Lung microvascular endothelial cell (primary cell): ENCODE data around the gene SCNM1. TPM values are rescaled to one million over a fixed set of nuclear protein-coding genes. Genes with fewer than 3 reads are reported as not detected.

Experiments
- DNase-seq, 2 donors: peaks; one replicate each; pipeline versions ENCODE4 v3.0.0 to v3.0.0-alpha.2; 2010; ENCODE audit warnings: low read depth in 2 of 2
- total RNA-seq: library from RNA; depleted of rRNA; stranded (reverse); fragments of >200 nt; gene quantifications from 2 replicates; pipeline ENCODE4 v1.2.1, GENCODE V29; 2014

SCNM1 gene
- total RNA-seq = 16.3 and 26.8 TPM in 2 replicates

DNA sequence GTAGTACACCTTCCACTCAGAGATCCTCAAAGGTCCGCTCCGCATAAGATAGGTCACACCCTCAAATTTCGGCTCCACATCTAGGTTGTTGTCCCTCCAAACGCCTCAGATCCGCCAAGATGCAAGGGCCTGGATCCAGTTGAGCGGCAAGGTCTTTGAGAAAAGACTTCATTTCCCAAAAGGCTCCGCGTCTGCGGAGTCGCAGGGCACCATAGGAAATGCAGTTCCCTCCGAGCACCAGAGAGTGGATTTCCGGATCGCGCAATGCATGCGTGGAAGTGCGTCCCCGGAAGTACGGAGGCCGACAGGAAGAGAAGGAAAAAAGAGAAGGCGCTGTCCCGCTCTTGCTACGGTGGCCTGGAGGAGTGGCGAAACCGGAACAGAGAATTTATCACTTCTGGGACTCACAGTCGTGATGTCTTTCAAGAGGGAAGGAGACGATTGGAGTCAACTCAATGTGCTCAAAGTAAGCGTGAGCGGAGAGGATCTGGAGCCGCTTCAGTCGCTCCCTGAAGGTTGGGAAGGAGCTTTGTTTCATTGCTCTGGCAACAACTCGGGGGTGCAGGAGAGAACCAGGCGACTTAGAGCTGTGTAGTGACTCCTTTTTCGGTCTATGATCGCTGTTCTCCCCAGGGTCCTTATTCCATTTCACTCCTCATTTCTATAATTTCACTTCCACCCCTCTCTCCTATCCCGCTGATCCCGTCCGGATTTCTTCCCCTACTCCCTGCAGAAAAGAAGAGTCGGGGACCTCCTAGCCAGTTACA is at the start of gene SCNM1, which contains the start of gene LYSMD1:
Gene SCNM1 (plus strand): TSS at position 407 of the 767 bp plus-strand sequence. CDS start 9 bp downstream, at position 416.
Gene LYSMD1 (minus strand): TSS at position 165 of the 767 bp plus-strand sequence. CDS start 644 bp downstream, outside the sequence.
- DNase-seq = peak; percentile 97 to 99

- peak in 1 of 2 donors; percentile 27 for DNase-seq
Observed at GRCh38 chr1:151124763-151125403, 41.1 kb upstream of the SCNM1 start.

- no peak for DNase-seq
Observed at GRCh38 chr1:151128800-151129199, 37.1 kb upstream of the SCNM1 start.

- peak; percentile 77 to 93 for DNase-seq
Observed at GRCh38 chr1:151130987-151131586, 34.9 kb upstream of the SCNM1 start.

GRCh38 chr1:151131701-151132334 is 34.1 kb upstream of the SCNM1 start:
- no peak for DNase-seq

- DNase-seq = no peak
Observed at GRCh38 chr1:151132335-151133017, 33.5 kb upstream of the SCNM1 start.

DNA sequence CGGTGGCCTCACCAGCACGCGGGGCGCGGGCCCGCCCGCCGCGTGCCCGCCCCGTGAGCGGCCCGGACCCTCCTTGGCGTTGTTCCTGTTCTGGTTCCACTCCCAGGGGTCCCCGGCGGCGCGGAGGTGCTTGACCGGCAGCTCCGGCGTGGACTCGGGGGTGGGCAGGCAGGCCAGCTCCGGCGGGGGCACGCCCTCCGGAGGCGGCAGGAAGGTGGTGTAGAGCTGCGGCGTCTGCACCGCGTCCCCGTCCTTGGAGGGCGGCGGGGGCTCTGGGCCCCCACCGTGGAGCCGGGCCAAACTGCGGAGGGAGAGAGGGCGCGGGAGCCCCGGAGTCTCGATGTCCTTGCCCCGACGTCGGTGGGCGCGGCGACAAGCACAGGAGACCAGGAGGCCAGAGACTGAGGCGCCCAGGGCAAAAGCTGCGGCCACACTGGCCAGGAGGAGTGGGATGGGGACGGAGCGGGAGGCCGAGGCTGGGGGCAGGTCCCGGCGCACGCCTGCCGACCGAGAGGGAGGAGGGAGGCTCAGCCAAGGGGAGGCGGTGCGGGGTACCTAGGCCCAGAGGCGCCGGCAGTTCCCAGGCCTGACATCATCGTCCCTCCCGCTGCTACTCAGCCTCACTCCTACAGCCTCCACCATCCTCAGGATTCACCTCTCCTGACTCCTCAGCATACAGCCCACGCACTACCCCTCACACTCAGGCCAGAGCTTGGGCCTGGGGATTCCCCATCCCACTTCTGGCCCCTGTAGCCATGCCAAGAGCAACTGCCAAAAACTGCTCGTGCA is 32.7 kb upstream of the SCNM1 start:
- DNase-seq = no peak

GRCh38 chr1:151134396-151134795 is 31.5 kb upstream of the SCNM1 start:
- DNase-seq = peak in 1 of 2 donors; percentile 66

DNA sequence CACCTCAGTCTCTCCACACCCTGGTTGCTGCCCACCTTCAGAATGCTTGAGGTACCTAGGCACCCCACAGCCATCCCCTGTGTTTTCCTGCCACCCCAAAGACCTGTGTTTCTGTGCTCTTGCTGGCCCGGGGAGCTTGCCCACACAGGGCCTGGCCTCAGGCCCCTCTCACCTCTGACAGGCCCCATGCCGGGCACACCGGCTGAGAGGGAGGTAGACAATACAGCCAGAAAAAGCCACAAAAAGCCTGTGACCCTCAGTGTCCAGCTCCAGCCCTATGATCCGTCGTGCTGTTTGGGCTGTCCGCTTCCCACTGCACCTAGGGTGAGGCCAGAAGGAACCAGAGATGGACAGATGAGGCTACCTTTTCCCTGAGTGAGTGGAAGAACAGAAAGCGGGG is 31.0 kb upstream of the SCNM1 start:
- DNase-seq = no peak

- no peak for DNase-seq
Observed at GRCh38 chr1:151135433-151136385, 30.2 kb upstream of the SCNM1 start.

DNA sequence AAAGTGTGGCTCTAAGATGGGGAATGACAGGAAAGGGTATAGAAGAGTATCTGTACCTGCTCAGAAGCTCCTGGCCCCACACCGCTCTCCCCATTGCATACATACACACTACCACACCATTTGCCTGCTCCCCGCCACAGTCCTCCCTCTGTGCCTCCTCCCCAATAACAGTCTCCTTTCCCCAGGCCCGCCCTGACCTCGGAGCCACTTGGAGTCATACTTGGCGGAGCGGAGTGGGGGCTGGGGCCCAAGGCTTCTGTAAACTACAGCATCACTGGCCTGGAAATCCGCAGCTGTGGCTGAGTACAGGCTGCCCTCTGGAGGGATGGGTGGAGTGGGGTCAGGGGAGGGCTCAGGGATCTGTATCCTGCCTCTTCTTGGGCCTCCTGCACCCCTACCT is 28.2 kb upstream of the SCNM1 start:
- no peak for DNase-seq

- DNase-seq = no peak
Observed at GRCh38 chr1:151142411-151143056, 23.4 kb upstream of the SCNM1 start.

DNA sequence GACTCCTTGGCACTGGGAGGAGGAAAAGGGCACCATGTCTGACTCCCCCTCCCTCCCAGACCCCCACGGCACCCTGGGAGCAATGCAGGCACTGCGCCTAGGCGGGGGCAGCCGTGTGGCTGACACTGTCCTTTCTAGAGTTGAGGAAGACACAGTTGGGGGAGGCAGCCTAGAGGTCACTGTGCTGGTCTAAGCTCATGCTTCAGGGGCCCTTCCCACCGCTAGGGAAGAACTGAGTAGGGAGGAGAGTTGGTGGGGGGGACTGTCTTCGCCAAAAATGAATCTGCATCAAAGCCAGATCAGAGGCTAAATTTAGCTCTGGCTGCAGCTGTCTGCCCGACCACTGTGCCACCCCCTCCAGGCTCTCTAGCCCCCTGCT is 22.9 kb upstream of the SCNM1 start:
- DNase-seq = no peak

DNA sequence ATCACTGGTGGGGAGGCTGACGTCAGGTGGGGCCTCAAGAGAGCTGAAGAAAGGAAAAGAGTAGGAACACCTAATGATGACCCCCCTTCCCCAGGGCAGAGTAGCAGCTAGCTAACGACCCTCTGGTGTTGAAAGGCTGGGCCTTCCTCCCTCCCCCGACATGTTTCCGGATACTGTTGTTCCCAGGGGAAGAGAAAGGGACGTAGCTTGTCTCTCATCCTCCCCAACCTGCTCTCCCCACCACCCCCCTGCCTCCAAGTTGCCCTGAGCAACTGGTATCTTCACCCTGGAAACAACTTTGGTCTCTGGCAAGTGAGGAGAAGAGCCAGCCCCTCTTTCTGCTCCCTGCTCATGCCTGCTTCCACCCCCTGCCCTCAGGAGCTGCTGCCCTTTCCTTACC is 22.0 kb upstream of the SCNM1 start:
- peak in 1 of 2 donors; percentile 28 for DNase-seq

- DNase-seq = peak in 1 of 2 donors; percentile 52
Observed at GRCh38 chr1:151144474-151145303, 21.3 kb upstream of the SCNM1 start.

DNA sequence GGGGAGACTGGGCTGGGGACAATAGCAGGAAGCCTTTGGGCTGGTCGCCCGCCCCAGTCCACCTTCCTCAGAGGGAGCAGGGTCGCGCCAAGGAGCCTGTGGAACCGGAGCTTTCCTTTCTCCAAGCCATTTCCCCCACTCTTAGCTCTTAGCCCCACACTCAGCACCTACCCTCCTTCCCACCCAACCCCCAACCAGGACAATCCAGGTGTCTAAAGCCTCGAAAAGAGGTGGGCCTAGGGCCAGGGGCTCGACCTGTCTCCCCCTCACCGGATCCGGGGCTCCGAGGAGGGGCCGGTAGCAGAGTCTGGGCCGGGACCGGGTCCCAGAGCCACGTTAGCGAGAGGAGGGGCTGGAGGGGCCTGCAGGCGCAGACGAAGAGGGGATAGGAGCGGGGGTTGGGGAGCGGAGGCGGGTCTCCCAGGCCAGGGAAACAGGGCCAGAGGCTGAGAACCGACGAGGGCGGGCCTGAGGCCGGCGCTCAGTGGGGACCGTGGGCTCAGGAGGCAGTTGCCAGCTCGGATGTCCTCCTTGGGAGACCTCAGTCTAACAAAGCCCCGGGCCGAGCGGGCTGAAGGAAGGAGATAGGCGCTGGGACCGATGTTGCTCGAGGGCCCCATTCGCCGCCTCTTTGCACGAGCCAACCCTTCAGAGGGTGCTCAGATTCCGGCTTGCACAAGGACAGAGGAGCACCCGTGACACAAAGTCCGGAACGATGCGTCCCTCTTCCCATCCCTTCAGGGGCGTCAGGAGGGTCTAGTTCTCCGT is 20.5 kb upstream of the SCNM1 start:
- DNase-seq = peak in 1 of 2 donors; percentile 29

- DNase-seq = no peak
Observed at GRCh38 chr1:151146072-151146411, 19.9 kb upstream of the SCNM1 start.
